Activated T-cell treated with anti-CD3 and anti-CD28 coated beads, Interleukin-2, amount 50 U/mL, for 4 hours (primary cell): ENCODE results near the gene TMSB10. TPM values are rescaled to one million over a fixed set of nuclear protein-coding genes. Genes with fewer than 3 reads are reported as not detected.
"Not testable (repeated sequence)": the region's sequence is repeated elsewhere in the genome, so short reads cannot be mapped to it uniquely, and the experiment has no call there.

ENCODE experiments used
- ATAC-seq, 2 donors: fragments of 200-7000 bp; cut with Tn5 transposase; one replicate each; pipeline ENCODE4 v1.10.0; 2021
- DNase-seq: peaks from one replicate; pipeline ENCODE4 v3.0.0-alpha.2; 2020
- H3K27me3 Mint-ChIP-seq: one replicate; pipeline ENCODE4 v1.8.0; 2021; ENCODE audit warnings: low read depth, mixed read lengths
- H3K36me3 Mint-ChIP-seq: one replicate; pipeline ENCODE4 v1.8.0; 2022; ENCODE audit warnings: mixed read lengths; ENCODE audit not compliant: insufficient read depth
- H3K4me1 Mint-ChIP-seq: one replicate; pipeline ENCODE4 v1.8.0; 2021; ENCODE audit warnings: low read depth, mixed read lengths
- H3K4me3 Mint-ChIP-seq: one replicate; pipeline ENCODE4 v1.8.0; 2021; ENCODE audit warnings: mild to moderate bottlenecking, moderate library complexity, mixed read lengths
- H3K9me3 Mint-ChIP-seq: one replicate; pipeline ENCODE4 v1.8.0; 2021; ENCODE audit warnings: mixed read lengths
- total RNA-seq, 3 donors: library from RNA; stranded (reverse); gene quantifications; one replicate each; pipeline ENCODE4 v1.2.1, GENCODE V29; 2021

Gene TMSB10
- total RNA-seq, 3 donors from 2014 or later = 1,023 to 1,175 (median 1,139) TPM

GRCh38 chr2:84904151-84904550 is 1.3 kb upstream of the TMSB10 start:
- Mint-ChIP-seq H3K4me1 (peaks cover 59% of the 10 kb centered on the region), H3K9me3 (peaks cover 1% of the 10 kb centered on the region), H3K36me3 (peaks cover 3% of the 10 kb centered on the region), H3K27me3 (no peaks in the 10 kb centered on the region), H3K4me3 (peak overlapping the region; percentile 79)
- DNase-seq (no peak), ATAC-seq (no peak)

GRCh38 chr2:84904717-84905174 is 710 bp upstream of the TMSB10 start:
- H3K9me3 Mint-ChIP-seq = peaks cover 7% of the 10 kb centered on the region
- ATAC-seq (peak; percentile 2 to 3), DNase-seq (no peak)
- H3K4me3 Mint-ChIP-seq = peak overlapping the region; percentile 79
- no peaks in the 10 kb centered on the region for H3K27me3 Mint-ChIP-seq
- peaks cover 7% of the 10 kb centered on the region for H3K36me3 Mint-ChIP-seq
- peaks cover 57% of the 10 kb centered on the region for H3K4me1 Mint-ChIP-seq

GRCh38 chr2:84906108-84906899 is 848 bp downstream of the TMSB10 start:
- no peaks in the 10 kb centered on the region for H3K27me3 Mint-ChIP-seq
- H3K4me3 Mint-ChIP-seq = peak overlapping the region; percentile 95
- DNase-seq (peak; percentile 58), ATAC-seq (peak; percentile 9 to 15)
- peaks cover 12% of the 10 kb centered on the region for H3K9me3 Mint-ChIP-seq
- H3K36me3 Mint-ChIP-seq = peaks cover 7% of the 10 kb centered on the region
- H3K4me1 Mint-ChIP-seq = peaks cover 55% of the 10 kb centered on the region

GRCh38 chr2:84906900-84907714 is 1.7 kb downstream of the TMSB10 start:
- no peaks in the 10 kb centered on the region for H3K27me3 Mint-ChIP-seq
- peaks cover 7% of the 10 kb centered on the region for H3K36me3 Mint-ChIP-seq
- DNase-seq (no peak), ATAC-seq (peak; percentile 7 to 14)
- peak overlapping the region; percentile 95 for H3K4me3 Mint-ChIP-seq
- H3K4me1 Mint-ChIP-seq = peaks cover 55% of the 10 kb centered on the region
- peaks cover 12% of the 10 kb centered on the region for H3K9me3 Mint-ChIP-seq

- Mint-ChIP-seq H3K4me1 (peaks cover 47% of the 10 kb centered on the region), H3K4me3 (no peak overlapping the region)
- no peak for ATAC-seq
Observed at GRCh38 chr2:84908948-84909713, 3.7 kb downstream of the TMSB10 start.

GRCh38 chr2:84911135-84911678 is 5.8 kb downstream of the TMSB10 start:
- H3K4me1 Mint-ChIP-seq = peaks cover 41% of the 10 kb centered on the region
- H3K36me3 Mint-ChIP-seq = peaks cover 7% of the 10 kb centered on the region
- H3K27me3 Mint-ChIP-seq = no peaks in the 10 kb centered on the region
- H3K4me3 Mint-ChIP-seq = no peak overlapping the region
- DNase-seq (no peak), ATAC-seq (no peak)
- peaks cover 12% of the 10 kb centered on the region for H3K9me3 Mint-ChIP-seq

More at GRCh38 chr2:84908948-84909713, 3.7 kb downstream of the TMSB10 start:
- Mint-ChIP-seq H3K27me3 (no peaks in the 10 kb centered on the region), H3K9me3 (peaks cover 12% of the 10 kb centered on the region), H3K36me3 (peaks cover 7% of the 10 kb centered on the region)
- DNase-seq = no peak

GRCh38 chr2:84912984-84913383 is 7.5 kb downstream of the TMSB10 start:
- DNase-seq (no peak), ATAC-seq (no peak)
- peaks cover 7% of the 10 kb centered on the region for H3K36me3 Mint-ChIP-seq
- no peaks in the 10 kb centered on the region for H3K27me3 Mint-ChIP-seq
- no peak overlapping the region for H3K4me3 Mint-ChIP-seq
- peaks cover 33% of the 10 kb centered on the region for H3K4me1 Mint-ChIP-seq
- H3K9me3 Mint-ChIP-seq = peaks cover 12% of the 10 kb centered on the region

GRCh38 chr2:84914334-84914733 is 8.9 kb downstream of the TMSB10 start:
- peaks cover 8% of the 10 kb centered on the region for H3K9me3 Mint-ChIP-seq
- no peak overlapping the region for H3K4me3 Mint-ChIP-seq
- H3K27me3 Mint-ChIP-seq = no peaks in the 10 kb centered on the region
- DNase-seq (no peak), ATAC-seq (no peak)
- peaks cover 2% of the 10 kb centered on the region for H3K36me3 Mint-ChIP-seq
- H3K4me1 Mint-ChIP-seq = peaks cover 33% of the 10 kb centered on the region

- not testable (repeated sequence) for H3K9me3 Mint-ChIP-seq, H3K36me3 Mint-ChIP-seq, H3K4me3 Mint-ChIP-seq
Observed at GRCh38 chr2:84915675-84916074, 10.2 kb downstream of the TMSB10 start.

GRCh38 chr2:84917821-84918220 is 12.4 kb downstream of the TMSB10 start:
- not testable (repeated sequence) for H3K36me3 Mint-ChIP-seq, ATAC-seq, H3K4me3 Mint-ChIP-seq, H3K9me3 Mint-ChIP-seq, H3K27me3 Mint-ChIP-seq, DNase-seq
- peaks cover 32% of the 10 kb centered on the region for H3K4me1 Mint-ChIP-seq

More at GRCh38 chr2:84915675-84916074, 10.2 kb downstream of the TMSB10 start:
- not testable (repeated sequence) for DNase-seq, H3K27me3 Mint-ChIP-seq, ATAC-seq
- peaks cover 36% of the 10 kb centered on the region for H3K4me1 Mint-ChIP-seq

- no peaks in the 10 kb centered on the region for H3K9me3 Mint-ChIP-seq
- H3K4me3 Mint-ChIP-seq = no peak overlapping the region
- H3K27me3 Mint-ChIP-seq = no peaks in the 10 kb centered on the region
- ATAC-seq (no peak), DNase-seq (no peak)
- peaks cover 34% of the 10 kb centered on the region for H3K4me1 Mint-ChIP-seq
- H3K36me3 Mint-ChIP-seq = no peaks in the 10 kb centered on the region
Observed at GRCh38 chr2:84918430-84918829, 13.0 kb downstream of the TMSB10 start.

GRCh38 chr2:84919885-84920580 is 14.6 kb downstream of the TMSB10 start:
- ATAC-seq = peak; percentile 68 to 79
- peak; percentile 58 for DNase-seq
- peak overlapping the region; percentile 53 for H3K4me3 Mint-ChIP-seq
- no peaks in the 10 kb centered on the region for H3K9me3 Mint-ChIP-seq
- no peaks in the 10 kb centered on the region for H3K36me3 Mint-ChIP-seq
- H3K4me1 Mint-ChIP-seq = peaks cover 46% of the 10 kb centered on the region
- no peaks in the 10 kb centered on the region for H3K27me3 Mint-ChIP-seq

- no peaks in the 10 kb centered on the region for H3K36me3 Mint-ChIP-seq
Observed at GRCh38 chr2:84923009-84923408, 17.6 kb downstream of the TMSB10 start.

More at GRCh38 chr2:84923009-84923408, 17.6 kb downstream of the TMSB10 start:
- no peaks in the 10 kb centered on the region for H3K27me3 Mint-ChIP-seq
- no peak for DNase-seq
- ATAC-seq = no peak
- no peaks in the 10 kb centered on the region for H3K9me3 Mint-ChIP-seq
- H3K4me1 Mint-ChIP-seq = peaks cover 65% of the 10 kb centered on the region
- no peak overlapping the region for H3K4me3 Mint-ChIP-seq
